Prostate gland (tissue), 2 donors: ENCODE measurements around the gene ITGA1.

Experiments used
- CTCF ChIP-seq, 4 experiments: fragments of 200-600 bp in 2 of 4; fragments of 450-650 bp in 2 of 4; sonication (generic) in 2 of 4; IDR thresholded peaks; 1 replicate in 3 of 4; 2 replicates in 1 of 4; pipeline ENCODE4 v1.5.1; 2016 to 2019; ENCODE audit warnings: antibody characterized with exemption in 4 of 4, mild to moderate bottlenecking in 2 of 4, moderate library complexity in 2 of 4
- POLR2A ChIP-seq: fragments of 450-650 bp; IDR thresholded peaks from one replicate; pipeline ENCODE4 v1.6.1; 2016; ENCODE audit warnings: antibody characterized with exemption, mild to moderate bottlenecking

- no peak for TF ChIP-seq CTCF (IDR thresholded peaks at IDR 0.05)
- no peak for TF ChIP-seq POLR2A
Measured at GRCh38 chr5:52956915-52957747, 169.4 kb downstream of the ITGA1 start.
